GM04503 (cell line): ENCODE results near the gene ATRAID.
"Not testable (repeated sequence)": the region's sequence is repeated elsewhere in the genome, so short reads cannot be mapped to it uniquely, and the experiment has no call there.

Experiments used
- DNase-seq: peaks from one replicate; pipeline ENCODE4 v3.0.0-alpha.2; 2012; ENCODE audit warnings: low read depth

The ATRAID gene

DNA sequence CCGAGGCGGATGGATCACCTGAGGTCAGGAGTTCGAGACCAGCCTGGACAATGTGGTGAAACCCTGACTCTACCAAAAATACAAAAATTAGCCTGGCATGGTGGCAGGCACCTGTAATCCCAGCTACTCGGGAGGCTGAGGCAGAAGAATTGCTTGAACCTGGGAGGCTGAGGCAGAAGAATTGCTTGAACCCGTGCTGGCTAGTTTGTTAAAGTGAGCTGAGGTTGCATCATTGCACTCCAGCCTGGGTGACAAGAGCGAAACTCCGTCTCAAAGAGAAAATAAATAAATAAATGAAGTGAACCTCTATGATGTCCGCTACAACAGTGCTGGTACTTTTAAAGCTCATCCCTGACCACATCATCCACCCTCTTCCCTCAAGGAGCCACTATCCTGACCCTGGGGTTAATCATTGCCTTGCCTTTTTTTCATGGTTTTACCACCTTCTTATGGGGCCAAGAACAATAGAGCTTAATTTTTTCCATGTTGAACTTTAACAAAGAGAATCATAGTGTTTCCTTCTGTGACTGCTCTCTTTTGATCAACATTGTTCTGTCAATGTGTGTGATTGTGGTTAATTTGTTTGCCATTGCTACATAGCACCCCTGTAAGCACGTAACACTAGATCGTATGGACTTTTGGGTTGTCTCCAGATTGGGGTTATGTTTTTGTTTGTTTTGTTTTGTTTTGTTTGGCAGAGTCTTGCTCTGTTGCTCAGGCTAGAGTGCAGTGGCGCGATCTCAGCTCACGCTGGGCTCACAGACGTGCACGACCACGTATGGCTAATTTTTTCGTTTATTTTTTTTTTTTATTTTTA, 17.1 kb upstream of the ATRAID start:
- no peak for DNase-seq

DNA sequence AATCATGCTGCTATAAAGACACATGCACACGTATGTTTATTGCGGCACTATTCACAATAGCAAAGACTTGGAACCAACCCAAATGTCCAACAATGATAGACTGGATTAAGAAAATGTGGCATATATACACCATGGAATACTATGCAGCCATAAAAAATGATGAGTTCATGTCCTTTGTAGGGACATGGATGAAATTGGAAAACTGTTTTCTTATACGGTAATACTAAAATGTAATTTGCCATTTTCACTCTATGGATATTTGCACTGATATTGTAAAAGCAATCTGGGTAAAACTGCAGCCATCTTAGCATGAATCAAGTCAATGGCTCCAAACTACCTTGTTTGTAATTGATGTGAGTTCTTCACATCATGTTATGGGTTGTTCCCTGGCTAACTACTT, 16.0 kb upstream of the ATRAID start:
- DNase-seq = not testable (repeated sequence)

DNA sequence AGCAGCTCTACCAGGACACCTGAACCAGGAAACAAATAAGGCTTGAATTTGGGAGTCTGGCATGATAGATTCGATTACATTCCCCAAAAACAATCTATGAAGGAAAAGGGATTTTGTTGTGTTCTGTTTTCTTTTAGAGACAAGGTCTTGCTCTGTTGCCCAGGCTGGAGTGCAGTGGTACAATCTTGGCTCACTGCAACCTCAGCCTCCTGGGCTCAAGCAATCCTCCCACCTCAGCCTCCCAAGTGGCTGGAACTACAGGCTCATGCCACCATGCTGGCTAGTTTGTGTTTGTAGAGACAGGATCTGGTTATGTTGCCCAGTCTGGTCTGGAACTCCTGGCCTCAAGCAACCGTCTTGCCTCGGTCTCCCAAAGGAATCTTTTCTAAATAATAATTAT, 13.8 kb upstream of the ATRAID start:
- not testable (repeated sequence) for DNase-seq

DNA sequence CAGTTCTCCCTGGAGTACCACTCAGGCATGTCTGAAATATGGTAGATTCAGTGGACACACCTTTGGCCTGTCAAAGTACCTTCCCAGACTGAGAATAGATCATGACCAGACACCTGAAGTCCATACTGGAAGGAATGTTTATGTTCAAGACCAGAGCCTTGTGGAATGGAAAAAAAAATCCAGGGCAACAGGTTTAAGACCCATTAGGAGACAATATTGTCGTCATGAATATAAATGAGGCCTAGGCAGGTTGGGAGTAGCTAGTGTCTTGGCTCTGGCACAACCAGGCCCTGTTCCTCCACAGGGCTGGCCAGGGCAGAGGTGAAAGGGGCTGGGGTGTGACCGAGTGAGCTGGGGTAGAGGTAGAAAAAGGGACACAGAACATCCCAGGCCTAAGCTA, 13.2 kb upstream of the ATRAID start:
- DNase-seq = no peak

DNA sequence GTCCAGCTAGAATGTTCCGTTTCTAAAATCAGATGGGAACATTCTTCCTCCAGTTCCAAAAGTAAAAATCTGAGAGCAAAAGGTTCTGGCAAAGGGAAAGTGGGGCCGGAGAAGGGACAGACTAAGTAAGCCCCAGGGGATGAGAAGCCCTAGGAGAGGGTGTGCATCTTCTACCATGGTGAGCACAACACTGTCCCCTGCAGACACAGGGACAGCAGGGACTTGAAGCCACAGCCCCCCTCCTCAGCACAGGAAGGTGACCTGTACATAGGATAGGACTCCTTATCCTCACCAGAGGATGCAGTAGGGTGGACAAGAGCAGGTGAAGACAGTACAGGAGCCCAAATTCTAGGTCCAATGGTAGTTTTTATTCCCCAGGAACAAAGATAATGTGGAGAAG, 12.6 kb upstream of the ATRAID start:
- no peak for DNase-seq

DNA sequence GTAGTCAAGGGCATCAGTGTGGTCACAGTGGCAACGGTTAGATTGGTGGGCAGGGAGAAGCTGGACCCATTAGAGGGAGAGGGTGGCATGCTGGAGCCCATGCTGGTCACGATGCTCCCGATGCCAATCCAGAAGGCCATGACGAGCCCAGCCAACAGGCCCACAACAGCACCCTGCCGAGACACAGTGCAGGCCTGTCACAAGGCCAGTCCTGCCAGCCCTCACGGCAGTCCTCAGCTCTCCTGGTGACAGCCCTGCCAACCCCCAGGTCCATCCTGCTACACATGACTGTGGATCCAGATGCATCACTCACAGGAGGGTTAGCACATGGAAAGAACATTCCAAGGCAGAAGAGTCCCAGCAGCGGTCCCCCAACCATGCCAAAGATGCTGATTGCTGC, 10.2 kb upstream of the ATRAID start:
- no peak for DNase-seq

DNA sequence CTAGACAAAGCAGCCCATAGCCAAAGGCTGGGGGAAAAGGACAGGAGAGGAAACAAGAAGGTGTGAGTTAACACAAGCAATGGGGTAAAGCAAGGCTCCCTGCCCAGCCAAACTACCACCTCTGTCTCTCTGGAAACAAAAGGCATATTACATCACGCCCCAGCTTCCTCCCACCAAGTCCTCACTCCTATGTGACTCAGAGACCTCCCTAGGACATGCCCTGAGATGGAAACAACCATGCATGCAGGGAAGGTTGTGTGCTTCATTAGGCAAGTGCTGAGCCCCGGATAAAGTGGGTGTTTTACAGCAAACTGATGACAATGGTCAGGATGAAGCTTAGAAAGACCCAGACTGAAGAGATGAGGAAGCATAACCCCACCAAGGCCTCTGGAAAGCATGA, 9.0 kb upstream of the ATRAID start:
- no peak for DNase-seq

DNA sequence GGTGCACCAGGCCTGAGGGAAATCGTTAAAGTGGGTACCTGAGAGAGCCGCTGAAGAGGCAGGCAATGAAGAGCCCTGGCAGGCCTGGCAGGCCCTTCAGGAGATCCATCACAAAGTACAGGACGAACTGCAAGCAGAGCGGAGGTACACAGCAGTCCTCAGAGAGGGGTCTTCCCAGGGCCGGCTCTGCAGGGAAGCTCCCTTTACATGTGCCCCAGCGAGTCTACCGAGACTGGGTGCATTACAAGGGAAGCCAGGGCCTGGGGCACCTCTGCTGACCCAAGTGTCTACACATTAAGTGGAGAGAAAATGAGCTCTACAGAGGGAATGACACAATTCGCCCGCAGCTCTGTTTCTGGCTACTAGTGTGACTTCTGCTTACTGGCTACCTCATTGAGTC, 8.1 kb upstream of the ATRAID start:
- DNase-seq = no peak

DNA sequence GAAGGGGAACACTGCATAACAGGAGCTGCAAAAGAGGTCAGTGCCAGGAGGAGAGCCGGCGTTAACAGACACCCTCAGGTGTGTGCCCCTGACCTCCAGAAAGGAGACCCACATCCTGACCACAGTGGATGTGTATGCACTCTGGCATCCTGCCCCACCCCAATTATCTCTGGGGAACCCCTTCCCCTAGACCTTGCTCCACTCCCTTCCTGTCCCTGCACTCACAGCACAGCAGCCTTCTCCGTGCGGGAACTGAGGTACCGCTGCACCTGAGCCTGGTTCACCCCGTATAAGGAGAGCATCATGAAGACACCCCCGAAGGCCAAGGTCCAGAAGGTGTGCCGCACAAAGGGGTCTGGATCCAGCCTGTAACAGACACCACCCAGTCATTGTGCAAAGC, 7.3 kb upstream of the ATRAID start:
- no peak for DNase-seq

DNA sequence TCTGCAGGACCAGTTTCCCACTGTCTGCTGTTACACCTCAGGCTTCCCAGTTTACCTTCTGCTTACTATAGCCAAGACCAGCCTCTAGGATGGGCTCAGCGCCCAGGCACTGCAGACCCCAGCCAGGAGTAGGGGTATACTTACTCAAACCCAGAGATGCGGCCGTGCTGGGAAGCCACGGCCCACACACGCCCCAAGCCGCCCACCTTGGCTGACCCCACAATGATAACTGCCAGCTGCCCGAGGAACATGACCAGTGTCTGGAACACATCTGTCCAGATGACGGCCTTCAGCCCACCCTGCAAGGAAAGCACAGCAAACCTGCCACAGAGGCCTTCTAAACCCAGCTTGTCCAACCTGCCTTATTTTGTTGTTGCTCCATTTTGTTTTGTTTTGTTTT, 6.6 kb upstream of the ATRAID start:
- DNase-seq = no peak

DNA sequence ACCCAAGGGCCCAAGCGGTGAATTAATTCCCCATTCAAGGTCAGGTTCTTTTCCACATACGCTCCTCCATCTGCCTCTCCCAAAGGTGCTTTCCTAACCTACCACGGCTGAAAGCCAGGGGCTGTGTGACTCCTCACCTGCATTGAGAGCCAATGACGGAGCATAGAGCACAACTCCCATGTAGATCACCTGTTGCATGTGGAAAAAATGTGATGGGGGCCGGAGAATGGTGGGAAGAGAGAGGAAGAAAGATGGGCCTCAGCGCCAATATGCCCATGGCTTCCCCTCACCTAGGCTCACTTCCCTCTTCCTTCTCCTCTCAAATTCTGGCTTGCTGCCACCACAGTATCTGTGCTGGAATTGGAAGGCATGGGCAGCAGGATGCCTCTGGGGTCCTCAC, 5.5 kb upstream of the ATRAID start:
- DNase-seq = no peak

DNA sequence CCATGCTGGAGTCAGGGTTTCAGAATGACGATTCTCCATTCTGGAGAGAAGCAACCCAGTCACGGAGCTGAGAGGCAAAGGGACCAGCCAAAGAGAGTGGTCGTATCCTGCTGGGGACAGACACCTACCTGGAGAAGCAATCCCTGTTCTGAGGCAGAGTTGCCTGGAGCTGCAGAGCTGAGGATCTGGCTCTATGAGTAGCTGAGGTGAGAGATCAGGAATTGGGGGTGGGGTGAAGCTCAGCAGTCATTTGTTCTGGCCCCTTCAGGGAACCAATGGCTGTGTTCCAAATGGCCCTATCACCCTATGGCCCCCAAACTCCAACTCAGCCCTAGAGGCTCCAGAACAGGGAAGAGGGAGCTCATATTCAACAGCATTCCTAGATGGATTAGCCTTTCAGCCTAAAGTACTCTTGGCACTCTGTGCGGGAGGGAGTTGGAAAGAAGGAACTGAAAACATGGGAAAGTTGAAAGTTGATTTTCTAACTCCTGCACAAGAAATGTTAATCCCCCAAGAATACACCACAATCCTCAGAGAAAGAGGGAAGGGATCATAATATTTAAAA, 3.3 kb upstream of the ATRAID start:
- DNase-seq = no peak

DNA sequence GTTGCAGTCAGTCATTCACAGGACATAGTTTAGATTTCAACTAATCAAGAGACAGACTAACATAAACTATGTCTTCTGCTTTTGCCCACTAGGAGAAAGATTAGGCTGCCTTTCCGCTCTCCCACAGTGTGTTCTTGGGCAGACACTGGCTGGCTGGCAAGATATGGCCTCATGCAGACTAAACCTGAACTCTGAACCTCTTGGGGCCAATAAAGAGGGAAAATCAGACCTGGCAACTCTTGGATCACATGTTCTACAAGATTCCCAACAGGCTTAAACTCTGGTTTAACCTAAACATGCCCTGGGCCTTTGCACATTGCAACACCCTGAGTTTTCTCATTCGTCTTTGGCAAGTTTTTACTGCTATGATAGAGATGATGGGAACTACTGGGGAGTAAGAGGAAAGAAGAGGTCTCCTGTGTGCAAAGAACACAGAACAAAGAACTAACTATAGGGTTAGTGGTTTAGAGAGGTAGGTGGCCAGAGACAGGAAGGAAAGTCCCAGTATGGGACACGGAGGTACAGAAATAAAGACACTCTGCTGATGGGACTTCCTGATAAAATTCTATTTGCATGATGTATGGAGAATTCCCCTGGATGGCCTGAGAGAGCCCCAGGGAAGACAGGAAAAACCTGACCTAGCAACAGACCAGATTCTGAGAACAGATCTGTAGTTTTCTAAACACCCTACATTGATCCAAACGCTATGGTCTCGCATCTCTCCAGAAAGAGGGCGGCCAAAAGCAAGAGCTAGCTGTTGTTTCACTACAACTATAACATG, 2.0 kb upstream of the ATRAID start:
- DNase-seq = no peak

DNA sequence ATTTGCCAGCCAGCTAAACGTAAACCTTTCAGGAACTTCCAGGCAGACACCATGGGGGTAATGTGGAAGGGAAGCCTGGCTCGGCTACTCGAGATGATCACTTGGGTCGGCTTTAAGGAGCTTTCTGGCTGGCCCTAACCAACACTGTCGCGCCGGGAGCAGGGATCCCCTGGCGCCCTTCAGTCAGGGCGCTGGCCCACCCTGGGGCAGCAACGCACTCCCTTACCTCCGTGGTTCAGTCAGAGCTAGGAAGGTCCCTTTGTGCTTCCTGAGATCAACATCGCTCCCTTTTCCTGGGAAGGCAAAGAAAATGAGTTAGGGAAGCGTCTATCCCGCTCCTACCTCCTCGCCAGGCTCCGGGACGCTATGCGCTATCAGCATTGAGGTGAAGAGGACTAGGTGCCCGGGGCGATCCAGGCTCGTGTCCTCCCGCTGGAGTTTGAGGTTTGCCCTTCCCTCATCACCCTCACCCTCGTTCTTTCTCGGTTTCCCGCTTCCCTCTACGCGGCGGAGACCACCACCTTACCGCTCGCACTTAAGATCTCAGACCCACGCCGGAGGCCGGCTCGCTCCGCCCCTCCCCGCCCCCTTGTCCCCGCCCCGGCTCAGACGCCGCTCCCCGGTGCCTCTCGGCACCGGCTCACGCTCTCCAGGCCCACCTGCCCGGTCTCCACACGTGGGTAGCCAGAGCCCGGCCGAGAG, 449 bp upstream of the ATRAID start:
- DNase-seq = no peak

DNA sequence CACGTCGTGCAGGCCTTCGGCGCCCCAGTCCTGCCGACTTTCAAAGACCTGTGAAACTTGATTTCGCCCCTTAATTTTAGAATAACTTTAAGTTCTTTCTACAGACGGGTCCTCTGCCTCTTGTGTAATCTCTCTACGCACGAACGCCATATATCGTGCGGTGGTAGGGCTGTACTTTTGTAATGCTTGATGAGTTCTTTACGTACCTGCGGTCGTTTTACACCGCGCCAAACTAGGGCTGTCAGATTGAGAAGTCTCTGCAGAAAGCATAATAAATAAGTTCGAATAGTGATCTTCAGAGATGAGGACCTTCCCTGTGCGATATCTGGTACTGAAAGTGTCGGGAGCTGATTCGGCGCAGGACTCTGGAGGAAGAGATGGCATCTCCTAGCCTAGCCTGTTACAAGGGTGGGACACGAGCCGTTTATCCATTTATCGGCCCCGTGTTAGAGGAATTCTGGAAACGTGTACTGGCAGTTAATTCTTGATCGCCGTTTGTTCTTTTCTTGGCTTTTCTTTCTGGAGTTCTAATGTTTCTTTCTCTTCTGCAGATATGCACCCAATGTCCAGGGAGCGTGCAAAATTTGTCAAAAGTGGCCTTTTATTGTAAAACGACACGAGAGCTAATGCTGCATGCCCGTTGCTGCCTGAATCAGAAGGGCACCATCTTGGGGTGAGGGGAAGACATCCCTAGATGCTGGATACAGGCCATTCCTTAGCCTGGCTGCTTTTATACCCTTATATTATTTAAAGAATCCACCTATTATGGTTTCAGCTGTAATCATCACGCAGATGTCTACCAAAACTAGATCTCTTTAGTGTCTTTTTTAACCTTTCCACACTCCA, 1.0 kb downstream of the ATRAID start:
- DNase-seq = peak; percentile 35

DNA sequence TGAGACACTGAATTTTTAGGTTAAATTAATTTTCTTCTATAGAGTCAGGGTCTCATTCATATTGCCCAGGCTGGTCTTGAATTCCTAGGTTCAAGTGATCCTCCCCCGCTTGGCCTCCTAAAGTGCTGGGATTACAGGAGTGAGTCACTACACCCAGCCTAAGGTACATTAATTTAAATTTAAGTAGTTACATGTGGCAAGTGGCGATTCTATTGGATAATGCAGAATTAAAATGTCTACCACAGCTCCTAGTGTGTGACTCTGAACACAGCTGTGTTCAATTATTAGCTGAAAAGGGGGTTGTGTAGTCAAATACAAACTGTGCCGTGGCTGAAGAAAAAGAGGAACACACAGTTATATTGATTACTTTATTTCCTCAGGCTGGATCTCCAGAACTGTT, 3.1 kb downstream of the ATRAID start:
- DNase-seq = no peak

DNA sequence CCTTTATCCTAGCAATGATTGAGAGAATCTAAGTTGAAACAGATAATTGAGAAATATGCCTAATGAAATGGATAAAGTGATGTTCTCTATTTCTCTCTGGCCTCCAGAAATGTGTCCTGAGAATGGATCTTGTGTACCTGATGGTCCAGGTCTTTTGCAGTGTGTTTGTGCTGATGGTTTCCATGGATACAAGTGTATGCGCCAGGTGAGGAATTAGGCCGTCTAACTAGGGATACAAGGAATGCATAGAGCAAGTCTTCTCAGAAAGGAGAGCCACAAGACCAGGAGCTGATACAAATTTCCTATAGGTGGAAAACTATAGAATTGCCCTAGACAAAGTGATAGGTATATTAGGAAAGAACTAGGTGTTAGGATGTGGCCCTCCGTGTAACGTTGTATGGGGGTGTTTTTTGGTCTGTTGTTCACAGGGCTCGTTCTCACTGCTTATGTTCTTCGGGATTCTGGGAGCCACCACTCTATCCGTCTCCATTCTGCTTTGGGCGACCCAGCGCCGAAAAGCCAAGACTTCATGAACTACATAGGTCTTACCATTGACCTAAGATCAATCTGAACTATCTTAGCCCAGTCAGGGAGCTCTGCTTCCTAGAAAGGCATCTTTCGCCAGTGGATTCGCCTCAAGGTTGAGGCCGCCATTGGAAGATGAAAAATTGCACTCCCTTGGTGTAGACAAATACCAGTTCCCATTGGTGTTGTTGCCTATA, 4.7 kb downstream of the ATRAID start:
- no peak for DNase-seq

DNA sequence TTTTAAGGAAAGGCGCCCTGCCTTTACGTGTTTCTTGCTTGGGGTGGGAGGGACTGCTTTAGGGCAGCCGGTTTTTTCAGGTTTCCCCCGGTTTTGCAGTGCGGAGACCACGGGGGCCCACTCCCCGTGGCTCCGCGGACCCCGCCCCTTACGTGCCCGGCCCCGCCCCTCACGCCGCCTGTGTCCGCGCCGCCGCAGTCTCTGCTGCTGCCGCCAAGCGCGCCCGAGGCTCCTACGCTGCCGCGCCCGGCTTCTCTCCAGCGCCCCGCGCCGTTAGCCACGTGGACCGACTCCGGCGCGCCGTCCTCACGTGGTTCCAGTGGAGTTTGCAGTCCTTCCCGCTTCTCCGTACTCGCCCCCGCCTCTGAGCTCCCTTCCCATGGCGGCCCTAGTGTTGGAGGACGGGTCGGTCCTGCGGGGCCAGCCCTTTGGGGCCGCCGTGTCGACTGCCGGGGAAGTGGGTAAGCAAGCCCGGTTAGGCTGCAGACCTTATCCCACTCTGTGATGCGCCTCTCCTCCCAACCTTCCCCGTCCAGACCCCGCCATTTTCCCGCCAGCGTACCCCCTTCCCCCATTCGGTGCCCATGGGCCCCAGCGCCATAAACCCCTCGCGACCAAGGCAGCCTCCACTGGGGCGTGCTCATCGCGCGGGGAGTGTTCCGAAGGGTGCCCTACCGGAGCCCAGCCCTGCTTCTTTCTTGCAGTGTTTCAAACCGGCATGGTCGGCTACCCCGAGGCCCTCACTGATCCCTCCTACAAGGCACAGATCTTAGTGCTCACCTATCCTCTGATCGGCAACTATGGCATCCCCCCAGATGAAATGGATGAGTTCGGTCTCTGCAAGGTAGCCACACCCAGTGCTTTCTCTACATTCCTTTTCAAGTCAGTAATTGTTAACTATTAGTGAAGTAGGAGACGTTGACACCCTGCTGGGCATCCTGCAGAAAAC, 5.6 kb downstream of the ATRAID start, which contains the start of gene CAD:
Gene CAD, plus strand, starts transcription at position 197 of the 949 bp plus-strand sequence. Its CDS starts 183 bp downstream, at position 380.
- peak; percentile 19 for DNase-seq

DNA sequence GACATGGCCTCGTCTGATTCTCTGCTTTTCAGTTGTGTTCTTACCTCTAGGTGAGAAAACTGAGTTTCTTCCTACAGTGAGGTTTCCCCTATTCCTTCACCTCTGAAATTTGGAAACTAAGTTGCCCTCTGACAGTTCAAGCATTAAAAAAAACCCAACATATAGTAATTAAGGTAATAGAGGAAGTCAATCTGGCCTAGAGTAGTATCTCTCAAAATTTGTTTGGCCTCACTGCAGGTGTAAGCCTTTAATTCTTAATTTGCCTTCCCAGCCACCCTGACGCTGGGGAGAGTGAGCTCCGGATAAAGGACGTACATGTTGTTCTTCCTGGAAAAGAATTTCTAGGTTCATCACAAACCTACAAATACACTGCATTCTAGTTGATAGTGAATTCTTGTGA, 6.8 kb downstream of the ATRAID start:
- DNase-seq = no peak

DNA sequence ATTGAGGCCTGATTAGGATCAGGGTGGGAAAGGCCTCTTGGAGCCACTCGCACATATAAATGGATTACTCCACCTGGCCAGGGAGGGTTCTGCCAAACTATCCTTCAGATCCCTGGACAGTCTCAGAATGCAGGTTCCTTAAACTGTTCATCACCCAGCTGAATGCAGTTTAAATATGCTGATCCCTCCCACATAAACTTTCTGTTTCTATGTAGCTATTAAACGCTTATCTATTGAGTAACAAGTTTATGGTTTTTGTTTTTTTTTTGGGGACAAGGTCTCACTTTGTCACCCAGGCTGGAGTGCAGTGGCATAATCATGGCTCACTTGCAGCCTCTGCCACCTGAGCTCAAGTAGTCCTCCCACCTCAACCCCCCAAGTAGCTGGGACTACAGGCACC, 7.2 kb downstream of the ATRAID start:
- no peak for DNase-seq
